ENCODE measurements around the gene GNG7.
"Not testable (repeated sequence)": the region's sequence is repeated elsewhere in the genome, so short reads cannot be mapped to it uniquely, and the experiment has no call there.

The GNG7 gene

DNA sequence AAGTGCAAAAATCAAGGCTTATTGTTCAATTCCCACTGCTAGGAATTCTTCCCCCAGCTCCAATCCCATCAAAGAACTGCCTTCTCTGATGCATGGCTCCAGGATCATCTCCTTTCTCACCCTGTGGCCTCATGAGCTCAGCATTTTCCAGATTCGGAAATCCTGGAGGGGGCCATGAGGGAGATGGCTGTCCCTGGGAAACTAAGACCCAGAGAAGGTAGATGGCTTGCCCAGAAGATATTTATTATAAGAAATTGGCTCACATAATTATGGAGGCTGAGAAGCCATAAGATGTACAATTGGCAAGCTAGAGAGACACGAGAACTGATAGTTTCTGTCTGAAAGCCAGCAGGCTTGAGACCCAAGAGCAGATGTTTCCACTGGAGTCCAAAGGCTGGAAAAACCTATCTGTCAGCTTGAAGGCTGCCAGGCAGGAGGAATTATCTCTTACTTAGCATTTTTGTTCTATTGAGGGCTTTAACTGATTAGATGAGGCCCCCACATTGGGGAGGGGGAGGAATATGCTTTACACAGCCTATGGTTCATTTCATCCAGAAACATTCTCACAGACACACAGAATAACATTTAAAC, 168.0 kb downstream of the GNG7 start:
- DNase-seq (ENCODE audit: low read depth, low spot score) = no peak

DNA sequence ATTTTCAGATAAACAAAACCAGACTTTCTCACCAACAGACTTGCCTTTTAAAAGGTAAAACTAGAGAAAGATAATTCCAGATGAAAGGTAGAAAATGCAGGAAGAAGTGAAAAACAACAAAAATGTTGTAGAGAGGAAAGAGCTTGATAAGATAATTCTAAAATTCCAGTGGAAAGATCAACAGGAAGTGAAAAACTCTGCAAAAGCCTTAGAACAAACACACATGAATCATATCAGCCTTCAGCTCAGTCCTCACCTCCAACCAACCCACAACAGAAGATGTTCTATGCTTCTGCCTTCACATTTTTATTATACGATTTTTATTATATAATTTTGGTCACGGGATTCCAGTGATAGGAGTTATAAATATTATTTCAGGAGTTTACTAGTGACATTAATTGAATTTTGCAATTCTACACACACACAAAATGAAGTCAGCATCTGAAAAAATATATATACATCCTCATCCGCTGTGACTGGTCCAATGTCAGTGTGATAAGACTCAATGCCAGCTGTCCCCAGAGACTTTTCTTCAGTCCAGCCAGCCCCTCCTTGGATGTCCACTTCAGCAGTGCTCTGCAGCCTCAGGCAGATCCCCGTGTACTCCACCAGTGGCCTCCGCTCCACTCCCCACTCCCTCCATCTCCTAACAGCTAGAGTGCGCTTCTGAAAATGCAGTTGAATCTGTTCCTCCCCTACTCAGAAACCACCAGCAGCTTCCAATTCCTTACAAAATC, 168.6 kb downstream of the GNG7 start:
- DNase-seq (ENCODE audit: low read depth, low spot score) = no peak

DNA sequence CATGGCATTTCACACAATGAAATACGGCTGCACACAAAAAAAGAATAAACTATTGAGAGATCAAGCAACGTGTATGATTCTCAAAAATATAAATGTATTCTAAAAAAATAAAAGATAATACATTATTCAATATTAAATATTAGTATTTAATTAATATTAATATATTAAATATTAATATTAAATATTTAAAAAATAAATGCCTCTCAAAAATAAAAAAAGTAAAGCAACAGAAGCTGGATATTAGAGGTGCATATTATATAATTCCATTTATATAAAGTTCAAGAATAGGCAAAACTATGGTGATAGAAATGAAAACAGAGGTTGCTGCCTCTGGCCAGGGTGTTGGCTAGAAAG, 169.4 kb downstream of the GNG7 start:
- no peak for DNase-seq (ENCODE audit: low read depth, low spot score)

DNA sequence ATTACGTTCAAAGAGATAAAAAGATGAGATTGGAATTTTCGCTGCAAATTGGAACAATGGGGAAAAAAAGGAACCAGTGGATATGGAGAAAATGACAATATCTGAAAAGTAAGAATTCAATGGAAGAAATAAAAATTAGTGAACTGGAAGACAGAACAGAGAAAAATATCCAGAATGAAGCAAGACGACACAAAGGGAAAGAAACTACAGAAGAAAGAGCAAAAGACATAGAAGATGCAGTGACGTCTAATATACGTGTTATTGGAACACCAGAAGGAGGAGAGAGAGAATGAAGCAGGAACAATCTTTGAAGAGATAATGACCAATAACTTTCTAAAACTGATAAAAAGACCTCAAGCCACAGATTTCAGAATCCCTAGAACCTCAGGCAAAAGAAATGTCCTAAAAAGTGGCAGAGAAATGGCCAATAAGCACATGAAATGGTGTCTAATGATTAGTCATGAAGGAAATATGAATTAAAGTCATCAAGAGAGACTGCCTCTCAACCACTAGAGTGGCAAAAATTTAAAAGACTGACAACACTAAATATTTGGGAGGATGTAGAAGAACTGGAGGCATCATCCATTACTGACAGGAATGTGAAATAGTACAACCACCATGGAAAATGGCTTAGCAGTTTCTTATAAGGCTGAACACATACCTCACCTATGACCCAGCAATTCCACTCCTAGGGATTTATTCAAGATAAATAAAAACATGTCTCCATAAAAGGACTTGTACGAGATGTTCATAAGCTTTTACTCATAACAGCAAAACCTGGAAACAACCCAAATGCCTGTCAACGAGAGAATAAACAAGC, 170.0 kb downstream of the GNG7 start:
- DNase-seq (ENCODE audit: low read depth, low spot score) = no peak

DNA sequence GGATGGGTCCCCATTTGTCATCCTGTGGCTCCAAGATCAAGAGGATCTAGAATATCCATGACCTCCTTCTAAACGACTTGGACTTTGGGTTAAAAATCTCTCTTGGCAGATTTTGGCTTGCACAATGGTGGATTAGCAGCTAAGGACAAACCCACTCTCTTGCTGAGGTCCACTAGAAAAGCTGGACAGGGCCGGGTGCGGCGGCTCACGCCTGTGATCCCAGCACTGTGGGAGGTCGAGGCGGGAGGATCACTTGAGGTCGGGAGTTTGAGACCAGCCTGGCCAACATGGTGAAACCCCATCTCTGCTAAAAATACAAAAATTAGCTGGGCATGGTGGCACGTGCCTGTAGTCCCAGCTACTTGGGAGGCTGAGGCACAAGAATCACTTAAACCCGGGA, 172.6 kb downstream of the GNG7 start:
- DNase-seq (ENCODE audit: low read depth, low spot score) = not testable (repeated sequence)

DNA sequence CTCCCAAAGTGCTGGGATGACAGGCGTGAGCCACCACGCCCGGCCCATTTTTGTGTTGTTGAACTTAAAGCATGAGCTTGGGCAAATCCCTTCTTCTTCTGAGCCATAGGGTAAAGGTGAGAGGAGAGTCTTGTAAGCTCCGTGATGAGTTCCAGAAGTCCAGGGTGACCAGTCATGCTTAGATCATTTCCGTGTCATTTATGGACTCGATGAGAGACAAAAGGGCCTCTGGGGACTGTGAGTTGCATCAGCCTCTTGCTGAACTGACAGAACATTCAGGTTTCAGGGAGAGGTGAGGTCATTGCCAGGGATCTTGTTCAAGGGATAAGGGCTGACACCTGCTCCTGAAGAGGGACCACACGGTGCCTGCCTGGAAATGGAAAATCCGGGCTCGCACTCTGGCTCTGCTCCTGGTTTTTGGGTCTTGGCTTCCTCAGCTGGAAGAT, 173.0 kb downstream of the GNG7 start:
- no peak for DNase-seq (ENCODE audit: low read depth, low spot score)

DNA sequence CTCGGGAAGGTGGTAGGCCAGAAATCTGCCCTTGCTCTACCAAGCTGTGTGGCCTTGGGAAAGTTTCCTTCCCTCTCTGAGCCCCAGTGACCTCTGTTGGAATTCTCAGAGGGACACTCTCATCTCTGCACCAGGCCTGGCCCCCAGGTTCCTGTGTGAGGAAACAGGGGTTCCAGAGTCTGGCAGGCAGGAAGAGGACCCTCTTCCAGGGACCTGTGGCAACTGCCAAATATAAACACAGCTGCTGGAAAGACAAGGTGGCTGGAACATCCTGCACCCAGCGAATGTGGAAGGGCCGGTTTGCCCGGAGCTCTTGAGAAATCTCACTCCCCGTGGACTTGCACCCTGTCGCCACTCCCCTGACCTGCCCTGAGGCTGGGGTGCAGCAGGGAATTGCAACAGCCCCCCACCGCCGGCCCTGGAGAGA, 173.8 kb downstream of the GNG7 start:
- no peak for DNase-seq (ENCODE audit: low read depth, low spot score)

DNA sequence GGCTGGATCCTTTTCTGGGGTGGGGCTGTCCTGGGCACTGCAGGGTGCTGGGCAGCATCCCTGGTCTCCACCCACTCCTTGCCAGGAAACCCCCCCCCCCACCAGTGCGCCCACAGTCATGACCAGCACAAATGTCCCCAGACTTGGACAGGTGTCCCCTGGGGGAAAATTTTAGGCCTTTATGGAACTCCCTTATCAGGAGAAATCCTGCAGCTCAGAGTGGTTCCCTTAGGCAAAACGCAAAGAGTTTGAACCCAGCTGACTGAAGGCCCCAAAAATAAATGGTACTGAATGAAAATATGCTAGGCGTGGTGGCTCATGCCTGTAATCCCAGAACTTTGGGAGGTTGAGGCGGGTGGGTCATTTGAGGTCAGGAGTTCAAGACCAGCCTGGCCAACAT, 174.8 kb downstream of the GNG7 start:
- no peak for DNase-seq (ENCODE audit: low read depth, low spot score)

DNA sequence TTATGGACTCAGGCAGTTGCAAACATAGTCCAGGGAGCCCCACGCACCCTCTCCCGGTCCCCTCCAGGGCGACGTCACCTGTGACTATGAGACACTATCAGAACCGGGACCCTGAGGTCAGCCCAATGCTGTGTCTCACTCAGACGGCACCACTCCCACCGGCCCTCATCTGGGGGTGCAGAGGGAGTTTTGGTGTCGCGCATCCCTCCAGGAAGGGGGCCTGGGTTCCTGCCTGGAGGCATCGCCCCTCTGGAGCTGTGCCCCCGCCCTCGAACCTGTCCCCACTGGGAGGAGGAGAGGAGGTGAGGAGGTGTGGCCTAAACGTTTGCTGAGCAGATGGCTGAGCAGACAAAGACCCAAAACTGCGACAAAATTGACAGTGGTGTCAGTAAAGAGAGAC, 175.3 kb downstream of the GNG7 start:
- no peak for DNase-seq (ENCODE audit: low read depth, low spot score)

DNA sequence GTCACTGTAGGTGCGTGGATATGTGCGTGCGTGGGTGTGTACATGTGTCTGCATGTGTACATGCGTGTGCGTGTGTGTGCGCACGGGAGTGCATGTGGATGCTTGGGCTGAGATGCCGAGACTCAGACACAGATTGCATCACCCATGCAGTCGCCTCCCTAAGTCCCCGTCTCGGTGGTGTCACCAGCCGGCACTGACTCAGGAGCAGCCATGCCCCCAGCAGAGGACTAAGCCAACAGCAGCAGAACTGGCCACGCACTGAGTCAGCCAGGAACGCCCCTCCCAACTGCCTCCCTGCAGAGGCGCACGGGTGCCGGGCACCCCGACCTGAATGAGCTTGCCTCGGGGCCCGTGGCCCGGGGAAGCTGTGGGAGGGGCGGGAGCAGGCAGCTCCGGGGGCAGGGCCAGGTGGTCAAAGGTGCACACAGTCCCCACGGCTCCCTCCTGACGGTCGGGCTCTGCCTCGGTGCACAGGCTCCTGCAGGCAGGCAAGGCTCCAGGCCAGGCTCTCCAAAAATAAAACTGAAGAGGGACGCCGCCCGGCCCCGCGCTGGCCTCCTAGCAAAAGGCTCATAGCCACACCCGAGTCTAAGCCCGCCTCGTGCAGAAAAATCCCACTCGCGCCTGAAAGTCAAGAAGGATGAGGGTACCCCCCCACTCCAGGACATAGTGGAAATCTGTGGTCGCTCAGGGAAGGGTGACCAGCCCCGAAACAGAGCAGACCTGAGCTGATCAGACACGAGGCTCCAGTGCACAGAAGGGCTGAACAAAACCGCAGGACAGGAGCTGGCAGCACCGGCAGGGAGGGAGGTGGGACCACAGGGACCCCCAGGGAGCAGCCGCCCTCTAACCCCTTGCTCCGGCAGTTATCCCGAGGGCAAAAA, 177.4 kb downstream of the GNG7 start:
- DNase-seq (ENCODE audit: low read depth, low spot score) = no peak

DNA sequence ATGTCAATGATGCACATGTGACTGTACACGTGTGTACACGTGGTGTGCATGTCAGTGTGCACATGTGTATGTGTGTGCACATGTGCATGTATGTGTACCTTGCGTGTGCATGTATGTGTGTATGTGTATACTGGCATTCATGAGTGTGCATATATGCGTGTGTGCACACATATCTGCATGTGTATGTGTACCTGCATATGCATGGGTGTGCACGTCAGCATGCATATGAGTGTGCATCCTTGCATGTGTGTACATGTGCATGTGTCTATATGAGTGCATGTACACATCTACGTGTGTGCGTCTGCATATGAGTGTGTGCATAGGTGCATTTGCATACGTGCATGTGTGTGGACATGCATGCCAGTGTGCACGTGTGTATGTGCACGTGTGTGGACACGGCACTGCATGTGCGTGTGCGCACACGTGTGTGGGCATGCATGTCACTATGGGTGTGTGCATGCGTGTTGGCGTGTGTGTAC, 178.1 kb downstream of the GNG7 start:
- no peak for DNase-seq (ENCODE audit: low read depth, low spot score)

DNA sequence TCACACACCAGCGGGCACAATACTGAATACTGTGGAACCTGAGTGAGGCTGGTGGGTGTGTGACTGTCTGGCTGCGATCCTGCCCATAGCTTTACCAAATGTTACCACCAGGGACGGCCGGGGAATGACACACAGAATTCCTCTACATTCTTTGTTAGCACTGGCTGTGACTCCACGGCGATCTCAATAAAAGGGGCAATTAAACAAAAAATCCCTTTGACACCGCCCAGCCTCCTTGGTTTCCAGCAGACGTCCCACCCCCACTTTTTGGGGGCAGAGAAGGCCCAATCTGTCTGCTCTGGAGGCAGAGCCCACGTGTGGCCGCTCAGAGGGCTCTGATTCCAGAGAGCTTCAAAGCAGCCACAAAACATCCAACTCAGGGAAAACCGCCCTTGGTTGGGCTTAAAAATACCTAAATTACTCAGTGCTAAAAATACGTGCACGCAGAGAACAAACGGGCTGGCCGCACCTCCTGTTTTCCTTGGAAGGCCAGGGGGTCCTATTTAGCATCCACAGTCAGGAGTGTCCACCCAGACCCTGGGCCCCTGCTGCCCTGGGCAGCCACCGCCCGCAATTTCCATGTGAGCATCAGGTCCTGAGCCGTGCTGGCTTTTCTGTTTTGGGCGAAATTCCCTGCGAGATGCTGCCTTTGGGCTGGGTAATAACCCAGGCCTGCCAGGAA, 178.7 kb downstream of the GNG7 start:
- no peak for DNase-seq (ENCODE audit: low read depth, low spot score)

DNA sequence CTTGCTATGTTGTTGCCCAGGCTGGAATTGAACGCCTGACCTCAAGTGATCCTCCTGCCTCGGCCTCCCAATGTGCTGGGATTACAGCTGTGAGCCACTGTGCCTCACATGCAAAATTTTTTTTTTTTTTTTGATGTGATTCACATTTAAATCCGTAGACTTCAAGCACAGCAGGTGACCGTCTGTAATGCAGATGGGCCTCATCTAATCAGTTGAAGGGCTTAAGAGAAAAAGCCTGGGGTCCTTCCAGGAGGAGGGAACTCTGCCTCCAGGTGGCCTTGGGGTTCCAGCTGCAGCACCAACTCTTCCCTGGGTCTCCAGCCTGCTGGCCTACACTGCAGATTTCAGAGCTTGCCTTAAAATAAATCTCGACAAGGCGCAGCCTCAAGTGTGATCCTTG, 183.0 kb downstream of the GNG7 start:
- no peak for DNase-seq (ENCODE audit: low read depth, low spot score)

DNA sequence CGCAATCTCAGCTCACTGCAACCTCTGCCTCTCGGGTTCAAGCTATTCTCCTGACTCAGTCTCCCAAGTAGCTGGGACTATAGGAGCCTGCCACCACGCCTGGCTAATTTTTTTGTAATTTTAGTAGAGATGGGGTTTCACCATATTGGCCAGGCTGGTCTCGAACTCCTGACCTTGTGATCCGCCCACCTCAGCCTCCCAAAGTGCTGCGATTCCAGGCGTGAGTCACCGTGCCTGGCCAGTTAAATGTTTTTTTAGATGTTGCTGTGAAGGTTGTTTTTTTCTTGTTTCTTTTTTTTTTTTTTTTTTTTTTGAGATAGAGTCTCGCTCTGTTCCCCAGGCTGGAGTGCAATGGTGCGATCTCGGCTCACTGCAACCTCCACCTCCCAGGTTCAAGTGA, 183.6 kb downstream of the GNG7 start:
- DNase-seq (ENCODE audit: low read depth, low spot score) = not testable (repeated sequence)

DNA sequence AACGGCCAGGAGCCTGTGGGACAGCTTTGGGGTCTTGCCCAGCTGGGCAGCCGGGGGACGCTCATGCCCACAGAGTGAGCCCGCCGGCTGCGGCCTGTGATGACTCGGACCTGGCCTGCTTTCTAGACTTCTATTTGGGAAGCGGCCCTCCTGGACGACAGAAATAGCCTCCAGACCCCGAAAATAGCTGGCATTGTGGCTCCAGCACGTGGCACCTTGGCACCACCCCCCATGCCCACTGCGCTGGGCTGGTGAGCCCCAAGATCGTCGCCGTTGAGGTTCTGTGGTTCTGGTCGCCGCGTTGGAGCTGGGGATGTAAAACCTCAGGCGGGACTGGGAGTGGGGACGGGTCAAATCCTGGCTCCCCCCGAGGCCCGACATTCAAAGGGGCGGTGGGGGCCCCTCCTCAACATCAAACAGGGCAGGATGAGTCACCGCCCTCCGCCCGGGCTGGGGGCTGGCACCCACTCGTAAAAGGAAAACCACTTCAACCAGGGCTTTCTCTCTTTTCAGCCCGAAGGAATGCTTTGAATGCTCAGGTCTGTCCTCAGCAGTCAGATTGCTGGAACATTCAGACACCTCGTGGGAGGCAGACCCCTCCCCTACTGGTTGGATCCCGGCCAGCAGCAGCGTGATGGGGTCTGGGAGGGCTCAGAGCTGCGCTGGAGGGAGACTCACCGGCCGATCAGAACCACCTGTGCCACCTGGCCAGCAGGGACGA, 184.5 kb downstream of the GNG7 start:
- no peak for DNase-seq (ENCODE audit: low read depth, low spot score)

DNA sequence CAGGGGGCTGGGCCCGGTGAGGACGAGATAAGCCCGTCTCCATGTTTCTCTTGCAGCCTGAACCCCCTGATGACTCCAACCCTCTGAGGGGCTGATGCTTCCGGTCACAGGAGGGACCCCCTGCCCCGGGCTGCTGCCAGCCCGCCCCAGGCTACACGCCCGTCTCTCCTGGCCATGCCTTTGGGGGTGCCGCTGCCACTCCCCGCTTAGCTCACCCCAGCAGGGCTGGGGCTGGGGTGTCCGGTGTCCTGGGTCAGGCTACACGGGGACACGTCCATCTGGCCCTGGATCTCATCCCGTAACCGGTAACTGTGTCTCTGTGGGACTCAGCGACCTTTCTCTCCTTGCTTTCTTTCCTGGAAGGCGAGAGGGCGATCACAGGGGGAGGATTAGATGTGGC, 185.8 kb downstream of the GNG7 start:
- DNase-seq (ENCODE audit: low read depth, low spot score) = no peak

DNA sequence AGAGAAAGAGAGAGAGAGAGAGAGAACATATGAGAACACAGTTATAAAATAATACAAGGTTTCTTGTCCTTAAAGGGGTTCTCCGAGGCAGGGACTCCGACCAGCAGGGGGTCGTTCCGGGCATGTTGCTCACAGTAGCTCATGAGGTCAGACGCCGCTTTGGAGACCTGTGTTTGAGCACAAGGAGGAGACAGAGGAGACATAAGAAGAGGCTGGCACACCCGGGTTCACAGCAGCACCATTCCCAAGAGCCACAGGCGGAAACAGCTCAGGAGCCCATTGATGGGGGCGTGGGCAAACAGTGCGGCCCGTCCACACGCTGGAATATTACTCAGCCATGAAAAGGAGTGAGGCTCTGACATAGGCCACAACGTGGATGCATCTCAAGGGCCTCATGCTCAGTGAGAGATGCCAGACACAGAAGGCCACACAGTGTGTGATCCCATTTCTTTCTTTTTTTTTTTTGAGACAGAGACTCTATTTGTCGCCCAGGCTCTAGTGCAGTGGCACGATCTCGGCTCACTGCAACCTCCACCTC, 187.4 kb downstream of the GNG7 start:
- no peak for DNase-seq (ENCODE audit: low read depth, low spot score)

DNA sequence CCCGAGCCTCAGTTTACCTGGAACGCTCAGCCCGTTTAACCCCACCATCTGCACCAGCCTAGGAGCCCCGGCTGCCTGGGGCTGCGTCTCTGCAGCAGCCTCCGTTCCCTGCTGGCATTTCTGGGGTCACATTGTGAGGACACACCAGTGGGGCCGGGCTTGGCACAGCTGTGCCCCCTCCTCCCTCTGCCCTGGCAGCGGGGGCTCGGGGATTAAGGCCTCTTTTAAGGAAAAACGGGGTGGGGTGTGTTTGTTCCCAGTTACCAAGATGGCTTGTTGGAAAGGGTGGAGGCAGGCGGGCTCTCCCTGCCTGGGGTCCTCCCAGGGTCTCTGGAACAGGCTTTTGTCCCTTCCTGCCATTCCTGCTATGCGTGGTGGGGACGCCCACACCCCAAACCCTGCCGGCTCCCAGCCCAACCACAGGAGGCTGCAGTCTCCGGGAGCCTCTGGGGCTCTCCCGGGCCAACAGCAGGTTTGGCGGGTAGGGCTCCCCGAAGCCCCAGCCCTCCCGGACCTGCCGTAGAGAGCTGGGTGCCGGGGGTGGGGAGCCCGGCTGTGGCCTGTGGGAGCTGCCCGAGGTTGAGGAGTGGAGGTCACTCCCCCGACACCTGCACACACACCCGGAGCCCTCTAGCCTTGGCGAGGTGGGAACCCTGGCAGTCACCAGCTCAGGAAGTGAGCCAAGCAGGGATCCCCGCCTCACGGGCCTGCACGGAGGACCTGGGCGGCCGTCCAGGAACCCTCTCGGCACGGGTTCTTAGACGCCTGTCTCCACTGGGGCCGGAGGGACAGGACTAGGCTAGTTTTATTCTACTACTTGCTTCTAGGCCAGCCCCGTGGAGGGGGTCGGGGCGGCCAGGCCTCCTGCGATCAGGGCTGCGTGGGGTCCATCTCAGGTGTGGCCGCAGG, 189.7 kb downstream of the GNG7 start:
- no peak for DNase-seq (ENCODE audit: low read depth, low spot score)

DNA sequence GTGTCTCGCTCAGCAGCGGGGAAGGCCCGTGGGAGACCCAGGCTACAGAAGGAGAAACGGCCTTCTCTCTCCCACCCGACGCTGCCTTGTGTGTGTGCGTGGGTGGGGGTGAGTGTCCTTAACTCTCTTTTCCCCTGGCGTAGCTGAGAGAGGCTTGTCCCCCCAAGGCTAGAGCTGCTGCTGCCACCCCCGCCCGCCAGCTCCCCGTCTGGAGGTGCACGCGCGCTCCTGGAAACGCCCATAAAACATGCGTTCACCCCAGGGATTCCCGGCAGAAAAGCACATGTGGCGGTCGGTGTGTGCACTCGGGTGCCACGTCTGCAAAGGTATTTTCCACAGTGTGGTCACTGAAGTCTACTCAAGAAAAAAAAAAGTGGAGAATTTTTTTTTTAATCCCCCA, 190.5 kb downstream of the GNG7 start:
- DNase-seq (ENCODE audit: low read depth, low spot score) = no peak
